ENCODE measurements around the gene LSM11. TPM values are rescaled to one million over a fixed set of nuclear protein-coding genes. Genes with fewer than 3 reads are reported as not detected.

Gene LSM11
- polyA plus RNA-seq, 1 donor from 2014 or later: 30.6 TPM

DNA sequence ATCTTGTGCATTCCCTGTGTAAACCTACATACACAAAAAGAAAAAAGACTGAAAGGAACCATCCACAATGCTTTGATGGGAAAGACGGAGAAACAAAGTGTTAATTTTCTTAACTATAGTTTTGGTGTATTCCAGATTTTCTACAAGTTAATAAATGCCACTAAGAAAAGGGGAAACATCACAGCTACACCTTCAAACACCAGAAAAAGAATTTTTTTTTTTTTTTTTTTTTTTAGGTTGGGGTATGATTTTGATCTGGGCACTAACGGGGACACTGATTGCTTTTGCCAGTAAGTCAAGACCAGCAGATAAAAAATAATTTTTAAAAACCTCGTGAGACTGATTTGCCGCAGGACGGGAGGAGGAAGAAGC, 12.6 kb upstream of the LSM11 start:
- no peaks in the 10 kb centered on the region for H4K20me1 ChIP-seq (ENCODE audit: insufficient read depth)
- no peaks in the 10 kb centered on the region for H3K9me3 ChIP-seq (ENCODE audit: low read length)
- no peaks in the 10 kb centered on the region for H3K36me3 ChIP-seq (ENCODE audit: insufficient read depth, low read length)
- peak overlapping the region; percentile 71 for H3K4me3 ChIP-seq (ENCODE audit: low read length)
- H2AFZ ChIP-seq (ENCODE audit: low read depth, low read length): peak overlapping the region; percentile 61
- H3K9ac ChIP-seq (ENCODE audit: low read length): peak overlapping the region; percentile 70
- H3K4me2 ChIP-seq (ENCODE audit: low read length): peak overlapping the region; percentile 33
- no peaks in the 10 kb centered on the region for H3K27me3 ChIP-seq (ENCODE audit: insufficient read depth, low read depth, low read length)
- H3K9me2 ChIP-seq (ENCODE audit: insufficient read depth, low read length): no peaks in the 10 kb centered on the region
- H3K27ac ChIP-seq (ENCODE audit: low read length): peak overlapping the region; percentile 80
- peaks cover 3% of the 10 kb centered on the region for H3K79me2 ChIP-seq (replicated peaks; ENCODE audit: insufficient read depth, low read length)
- TF ChIP-seq TAF1 (IDR thresholded peaks at IDR 0.05; ENCODE audit: low read depth): no peak
- TF ChIP-seq, protein P1, sequence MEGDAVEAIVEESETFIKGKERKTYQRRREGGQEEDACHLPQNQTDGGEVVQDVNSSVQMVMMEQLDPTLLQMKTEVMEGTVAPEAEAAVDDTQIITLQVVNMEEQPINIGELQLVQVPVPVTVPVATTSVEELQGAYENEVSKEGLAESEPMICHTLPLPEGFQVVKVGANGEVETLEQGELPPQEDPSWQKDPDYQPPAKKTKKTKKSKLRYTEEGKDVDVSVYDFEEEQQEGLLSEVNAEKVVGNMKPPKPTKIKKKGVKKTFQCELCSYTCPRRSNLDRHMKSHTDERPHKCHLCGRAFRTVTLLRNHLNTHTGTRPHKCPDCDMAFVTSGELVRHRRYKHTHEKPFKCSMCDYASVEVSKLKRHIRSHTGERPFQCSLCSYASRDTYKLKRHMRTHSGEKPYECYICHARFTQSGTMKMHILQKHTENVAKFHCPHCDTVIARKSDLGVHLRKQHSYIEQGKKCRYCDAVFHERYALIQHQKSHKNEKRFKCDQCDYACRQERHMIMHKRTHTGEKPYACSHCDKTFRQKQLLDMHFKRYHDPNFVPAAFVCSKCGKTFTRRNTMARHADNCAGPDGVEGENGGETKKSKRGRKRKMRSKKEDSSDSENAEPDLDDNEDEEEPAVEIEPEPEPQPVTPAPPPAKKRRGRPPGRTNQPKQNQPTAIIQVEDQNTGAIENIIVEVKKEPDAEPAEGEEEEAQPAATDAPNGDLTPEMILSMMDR (IDR thresholded peaks at IDR 0.05; ENCODE audit: poor library complexity, severe bottlenecking): no peak
- TF ChIP-seq POLR2AphosphoS5 (IDR thresholded peaks at IDR 0.05): no peak
- TF ChIP-seq, protein P2, sequence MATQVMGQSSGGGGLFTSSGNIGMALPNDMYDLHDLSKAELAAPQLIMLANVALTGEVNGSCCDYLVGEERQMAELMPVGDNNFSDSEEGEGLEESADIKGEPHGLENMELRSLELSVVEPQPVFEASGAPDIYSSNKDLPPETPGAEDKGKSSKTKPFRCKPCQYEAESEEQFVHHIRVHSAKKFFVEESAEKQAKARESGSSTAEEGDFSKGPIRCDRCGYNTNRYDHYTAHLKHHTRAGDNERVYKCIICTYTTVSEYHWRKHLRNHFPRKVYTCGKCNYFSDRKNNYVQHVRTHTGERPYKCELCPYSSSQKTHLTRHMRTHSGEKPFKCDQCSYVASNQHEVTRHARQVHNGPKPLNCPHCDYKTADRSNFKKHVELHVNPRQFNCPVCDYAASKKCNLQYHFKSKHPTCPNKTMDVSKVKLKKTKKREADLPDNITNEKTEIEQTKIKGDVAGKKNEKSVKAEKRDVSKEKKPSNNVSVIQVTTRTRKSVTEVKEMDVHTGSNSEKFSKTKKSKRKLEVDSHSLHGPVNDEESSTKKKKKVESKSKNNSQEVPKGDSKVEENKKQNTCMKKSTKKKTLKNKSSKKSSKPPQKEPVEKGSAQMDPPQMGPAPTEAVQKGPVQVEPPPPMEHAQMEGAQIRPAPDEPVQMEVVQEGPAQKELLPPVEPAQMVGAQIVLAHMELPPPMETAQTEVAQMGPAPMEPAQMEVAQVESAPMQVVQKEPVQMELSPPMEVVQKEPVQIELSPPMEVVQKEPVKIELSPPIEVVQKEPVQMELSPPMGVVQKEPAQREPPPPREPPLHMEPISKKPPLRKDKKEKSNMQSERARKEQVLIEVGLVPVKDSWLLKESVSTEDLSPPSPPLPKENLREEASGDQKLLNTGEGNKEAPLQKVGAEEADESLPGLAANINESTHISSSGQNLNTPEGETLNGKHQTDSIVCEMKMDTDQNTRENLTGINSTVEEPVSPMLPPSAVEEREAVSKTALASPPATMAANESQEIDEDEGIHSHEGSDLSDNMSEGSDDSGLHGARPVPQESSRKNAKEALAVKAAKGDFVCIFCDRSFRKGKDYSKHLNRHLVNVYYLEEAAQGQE (IDR thresholded peaks at IDR 0.05; ENCODE audit: borderline replicate concordance): no peak
- no peak for TF ChIP-seq SMC3 (conservative IDR thresholded peaks at IDR 0.05; ENCODE audit: poor library complexity)
- no peak for TF ChIP-seq EP300 (conservative IDR thresholded peaks at IDR 0.05; ENCODE audit: poor library complexity, severe bottlenecking)
- no peak for TF ChIP-seq RAD21 (conservative IDR thresholded peaks at IDR 0.05)
- no peak for TF ChIP-seq MXI1 (conservative IDR thresholded peaks at IDR 0.05; ENCODE audit: poor library complexity, severe bottlenecking)
- TF ChIP-seq EZH2 (IDR thresholded peaks at IDR 0.05; ENCODE audit: borderline replicate concordance, insufficient read depth, low read length, poor library complexity, severe bottlenecking): no peak
- H3F3A ChIP-seq (ENCODE audit: insufficient read depth, low read length, poor library complexity, severe bottlenecking): no peaks in the 10 kb centered on the region

DNA sequence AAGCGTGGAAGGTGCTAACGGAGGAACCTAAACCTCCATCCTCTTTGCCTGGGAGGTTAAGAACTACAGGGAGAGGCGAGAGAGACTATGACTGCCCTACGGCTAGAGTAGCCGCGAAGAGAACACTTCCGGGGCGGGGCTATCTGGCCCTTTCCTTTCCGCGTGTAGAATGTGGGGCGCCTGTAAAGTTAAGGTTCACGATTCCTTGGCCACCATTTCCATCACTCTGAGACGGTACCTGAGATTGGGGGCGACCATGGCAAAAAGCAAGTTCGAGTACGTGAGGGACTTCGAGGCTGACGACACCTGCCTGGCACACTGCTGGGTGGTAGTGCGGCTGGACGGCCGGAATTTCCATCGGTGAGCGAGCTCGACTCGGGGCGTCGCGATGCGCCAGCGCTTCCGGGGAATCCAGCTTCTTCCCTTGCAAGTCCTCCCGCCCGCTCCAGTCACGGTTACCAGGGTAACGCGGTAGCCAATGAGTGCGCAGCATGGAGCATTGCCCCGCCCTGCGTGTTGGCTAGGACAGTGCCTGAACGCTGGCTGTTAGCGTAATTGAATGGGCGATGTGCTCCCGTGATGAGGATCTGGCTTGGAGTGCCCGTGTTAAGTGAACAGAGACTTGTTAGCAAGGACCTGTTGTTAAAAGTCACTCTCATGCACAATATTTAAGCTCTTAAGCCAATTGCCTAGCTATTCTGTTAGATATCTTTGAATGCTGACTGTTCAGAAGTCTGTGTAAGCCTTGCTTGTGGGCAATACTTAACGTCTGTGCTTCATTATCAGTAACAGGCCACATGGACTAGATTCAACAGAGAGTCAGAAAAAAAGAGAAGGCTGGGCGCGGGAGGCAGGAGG, 12.0 kb upstream of the LSM11 start, which contains the start of gene THG1L:
TSS of gene THG1L (plus strand) at position 149 of the 858 bp plus-strand sequence. CDS start at position 170, 21 bp downstream.
- Histone ChIP-seq H3K9me3 (ENCODE audit: low read length) (no peaks in the 10 kb centered on the region), H3K9me2 (ENCODE audit: insufficient read depth, low read length) (no peaks in the 10 kb centered on the region), H3K36me3 (ENCODE audit: insufficient read depth, low read length) (no peaks in the 10 kb centered on the region), H3K9ac (ENCODE audit: low read length) (peak within 1 kb of the TSS; percentile 70), H3F3A (ENCODE audit: insufficient read depth, low read length, poor library complexity, severe bottlenecking) (no peaks in the 10 kb centered on the region), H3K4me3 (ENCODE audit: low read length) (peak within 1 kb of the TSS; percentile 71), H3K79me2 (replicated peaks; ENCODE audit: insufficient read depth, low read length) (peaks cover 3% of the 10 kb centered on the region), H4K20me1 (ENCODE audit: insufficient read depth) (no peaks in the 10 kb centered on the region), H3K27ac (ENCODE audit: low read length) (peak within 1 kb of the TSS; percentile 80), H3K4me2 (ENCODE audit: low read length) (peak within 1 kb of the TSS; percentile 46), H3K27me3 (ENCODE audit: insufficient read depth, low read depth, low read length) (no peaks in the 10 kb centered on the region), H2AFZ (ENCODE audit: low read depth, low read length) (peak within 1 kb of the TSS; percentile 61)
- TF ChIP-seq, protein P1 (IDR thresholded peaks at IDR 0.05; ENCODE audit: poor library complexity, severe bottlenecking): no peak
- TF ChIP-seq SMC3 (conservative IDR thresholded peaks at IDR 0.05; ENCODE audit: poor library complexity) (peak; percentile 33), POLR2AphosphoS5 (IDR thresholded peaks at IDR 0.05) (peak; percentile 79), EP300 (conservative IDR thresholded peaks at IDR 0.05; ENCODE audit: poor library complexity, severe bottlenecking) (peak; percentile 51), EZH2 (IDR thresholded peaks at IDR 0.05; ENCODE audit: borderline replicate concordance, insufficient read depth, low read length, poor library complexity, severe bottlenecking) (no peak), MXI1 (conservative IDR thresholded peaks at IDR 0.05; ENCODE audit: poor library complexity, severe bottlenecking) (peak; percentile 96), RAD21 (conservative IDR thresholded peaks at IDR 0.05) (peak; percentile 26)
